Measurements from ENCODE around the gene PDCL3. TPM values are rescaled to one million over a fixed set of nuclear protein-coding genes. Genes with fewer than 3 reads are reported as not detected.

PDCL3 gene
- total RNA-seq, result 7.0 TPM

DNA sequence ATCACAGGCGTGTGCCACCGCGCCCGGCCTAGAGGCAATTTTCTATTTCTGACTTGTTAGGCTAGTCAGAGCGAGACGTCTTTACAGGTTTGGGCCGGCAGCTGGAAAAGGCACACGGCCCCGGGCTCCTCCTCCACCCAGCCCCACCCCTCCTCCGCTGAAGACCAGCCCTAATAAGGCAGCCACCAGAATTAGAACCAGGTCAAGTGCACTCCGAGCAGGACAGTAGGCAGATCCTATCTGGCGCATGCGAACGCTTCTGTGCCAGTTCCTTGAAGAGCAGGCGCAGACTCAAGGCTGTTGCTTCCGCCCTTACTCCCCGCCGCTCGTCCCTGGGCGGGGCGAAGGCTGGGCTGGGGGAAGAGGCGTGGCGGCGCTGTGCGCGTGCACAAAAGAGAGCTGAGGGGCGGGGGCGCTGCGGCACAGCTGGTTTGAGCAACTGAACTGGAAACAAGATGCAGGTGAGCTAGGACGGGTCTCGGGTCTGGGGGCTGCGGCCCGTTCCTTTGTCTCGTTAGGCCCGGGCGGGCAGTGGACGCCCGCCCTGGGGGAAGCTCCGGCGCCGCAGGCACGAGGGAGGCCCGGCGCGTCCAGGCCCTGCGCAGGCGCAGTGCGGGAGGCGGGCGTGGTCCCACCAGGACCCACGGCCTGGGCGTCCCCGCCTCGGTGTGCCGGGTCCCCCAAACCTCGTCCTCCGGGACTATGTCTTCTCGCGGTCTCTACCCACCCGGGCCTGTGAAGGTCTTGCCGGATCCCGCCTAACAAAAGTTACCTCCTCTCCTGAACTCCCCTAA, at the start of gene PDCL3:
TSS of gene PDCL3 (plus strand) at position 381 of the 794 bp plus-strand sequence. CDS start at position 456, 75 bp downstream.
- peak; percentile 93 to 99 (median 97) for DNase-seq (ENCODE audit: low read depth in 2 of 3, low spot score in 2 of 3)

DNA sequence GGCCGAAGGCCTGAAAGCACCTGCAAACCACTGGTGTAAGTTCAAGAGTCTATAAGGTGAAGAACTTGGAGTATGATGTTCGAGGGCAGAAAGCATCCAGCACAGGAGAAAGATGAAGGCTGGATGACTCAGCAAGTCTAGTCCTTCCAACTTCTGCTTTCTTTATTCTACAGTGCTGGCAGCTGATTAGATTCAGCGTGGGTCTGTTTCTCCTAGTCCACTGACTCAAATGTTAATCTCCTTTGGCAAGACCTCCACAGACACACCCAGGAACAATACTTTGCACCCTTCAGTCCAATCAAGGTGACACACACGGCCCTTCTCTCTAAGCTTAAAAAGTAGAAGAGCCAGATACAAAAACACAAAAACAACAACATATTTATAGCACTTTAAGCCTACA, 49.1 kb upstream of the PDCL3 start:
- DNase-seq (ENCODE audit: low read depth in 2 of 3, low spot score in 2 of 3), result peak in 2 of 3 donors; percentile 71 to 89

DNA sequence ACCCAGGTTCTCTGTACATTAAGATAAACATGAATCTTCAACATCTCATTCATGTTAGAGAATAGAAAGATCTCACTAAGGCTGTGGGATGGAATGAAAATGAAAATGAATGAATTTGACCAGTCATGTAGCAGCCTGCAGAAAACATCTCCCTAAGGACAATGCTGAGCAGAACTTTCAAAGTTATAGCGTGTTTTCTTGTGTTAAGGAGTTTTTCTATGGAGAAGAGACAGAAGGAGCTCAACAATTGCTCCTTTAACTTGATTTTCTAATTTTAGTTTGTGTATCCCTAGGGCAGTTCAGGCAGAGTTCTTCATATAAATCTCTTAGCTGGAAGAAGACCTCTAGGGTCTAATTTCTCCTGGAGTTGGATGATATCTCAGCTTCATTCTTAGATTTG, 45.2 kb upstream of the PDCL3 start:
- no peak for DNase-seq (ENCODE audit: low read depth in 2 of 3, low spot score in 2 of 3)

DNA sequence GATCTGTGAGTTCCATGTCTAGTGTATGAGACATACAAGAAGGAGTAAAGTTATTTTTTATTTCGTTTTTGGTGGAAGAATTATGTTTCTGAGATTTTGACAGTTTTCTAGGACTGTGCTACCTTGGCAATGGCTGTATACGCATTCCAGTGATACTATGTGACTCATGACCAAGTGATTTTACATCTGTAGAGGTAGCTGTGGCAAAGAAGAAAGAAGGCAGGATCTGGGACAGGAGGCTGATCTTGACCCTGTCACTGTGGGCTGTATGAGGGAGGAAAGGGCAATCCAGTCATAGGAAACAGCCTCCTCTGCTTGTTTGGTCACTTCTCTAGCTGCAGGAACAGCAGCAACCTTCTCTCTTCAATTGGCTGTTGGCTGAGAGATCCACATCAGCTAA, 44.0 kb upstream of the PDCL3 start:
- no peak for DNase-seq (ENCODE audit: low read depth in 2 of 3, low spot score in 2 of 3)

DNA sequence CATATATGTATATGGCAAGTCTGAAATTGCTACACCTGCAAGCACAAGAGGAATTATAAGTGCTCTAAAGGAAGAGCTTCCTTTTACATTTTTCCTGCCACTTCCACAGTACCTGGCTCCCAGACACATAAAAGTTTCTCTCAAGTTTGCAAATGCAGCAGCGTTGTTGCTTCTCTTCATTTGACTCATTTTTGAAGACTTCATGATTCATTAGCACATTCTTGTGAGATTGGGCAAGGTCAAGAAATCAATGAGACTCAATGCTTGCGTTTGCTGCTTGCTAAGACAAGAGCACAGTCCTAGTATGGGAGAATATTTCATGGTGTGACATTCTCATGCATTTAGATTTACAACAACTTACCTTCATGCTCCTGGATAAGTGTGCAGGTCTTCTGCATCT, 42.6 kb upstream of the PDCL3 start:
- DNase-seq (ENCODE audit: low read depth in 2 of 3, low spot score in 2 of 3), result no peak

DNA sequence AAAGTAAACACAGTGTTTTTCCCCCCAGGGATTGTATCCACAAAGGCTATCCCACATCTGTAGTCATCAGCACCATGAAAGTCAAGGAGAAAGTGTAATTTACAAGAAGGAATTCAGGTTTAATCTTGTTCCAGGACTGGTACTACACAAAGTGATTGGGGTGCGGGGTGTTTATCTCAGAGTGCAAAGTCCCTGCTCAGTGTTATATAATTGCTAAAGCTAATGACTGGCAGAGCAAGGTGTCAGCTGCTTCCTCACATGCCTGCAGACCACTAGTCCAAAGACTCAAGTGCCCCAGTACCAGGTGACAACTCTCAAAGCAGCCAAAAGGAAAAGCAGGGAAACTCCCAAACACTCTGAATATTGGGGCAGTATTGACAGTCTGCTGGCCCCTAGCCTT, 40.4 kb upstream of the PDCL3 start:
- DNase-seq (ENCODE audit: low read depth in 2 of 3, low spot score in 2 of 3), result no peak

DNA sequence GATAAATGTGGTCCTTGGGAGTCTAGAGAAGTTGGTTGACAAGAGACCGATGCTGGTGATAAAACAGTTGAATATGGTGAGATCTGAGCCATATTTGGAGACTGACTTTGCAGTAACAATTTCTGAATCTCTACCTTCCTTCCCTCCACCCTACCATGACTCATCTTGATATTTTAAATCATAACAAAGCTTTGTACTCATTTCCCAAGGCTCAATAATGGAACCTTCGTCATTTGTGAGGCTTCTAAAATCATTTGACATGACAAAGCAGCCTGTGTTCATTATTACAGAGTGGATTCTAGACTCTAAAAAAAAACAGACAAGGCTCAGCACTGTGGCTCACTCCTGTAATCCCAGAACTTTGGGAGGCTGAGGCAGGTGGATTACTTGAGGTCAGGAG, 38.5 kb upstream of the PDCL3 start:
- no peak for DNase-seq (ENCODE audit: low read depth in 2 of 3, low spot score in 2 of 3)

DNA sequence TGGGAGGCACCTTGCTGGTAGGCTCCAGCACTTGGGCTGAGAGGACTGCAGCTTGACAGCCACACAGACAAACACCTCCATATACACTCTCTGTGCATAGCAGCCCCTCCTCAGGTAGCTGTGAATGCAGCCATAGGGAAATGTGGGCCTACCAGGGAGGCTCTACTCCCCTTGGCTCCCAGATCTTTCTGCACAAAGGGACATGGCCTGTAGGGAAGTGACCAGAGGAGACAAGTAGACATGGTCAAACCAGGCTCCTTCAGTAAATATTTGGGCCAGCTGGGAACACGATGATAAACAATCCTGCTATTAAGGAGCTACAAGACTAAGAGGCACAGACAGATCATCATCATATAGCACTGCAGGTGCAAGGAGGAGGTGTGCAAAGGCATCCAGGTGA, 35.9 kb upstream of the PDCL3 start:
- DNase-seq (ENCODE audit: low read depth in 2 of 3, low spot score in 2 of 3), result no peak

DNA sequence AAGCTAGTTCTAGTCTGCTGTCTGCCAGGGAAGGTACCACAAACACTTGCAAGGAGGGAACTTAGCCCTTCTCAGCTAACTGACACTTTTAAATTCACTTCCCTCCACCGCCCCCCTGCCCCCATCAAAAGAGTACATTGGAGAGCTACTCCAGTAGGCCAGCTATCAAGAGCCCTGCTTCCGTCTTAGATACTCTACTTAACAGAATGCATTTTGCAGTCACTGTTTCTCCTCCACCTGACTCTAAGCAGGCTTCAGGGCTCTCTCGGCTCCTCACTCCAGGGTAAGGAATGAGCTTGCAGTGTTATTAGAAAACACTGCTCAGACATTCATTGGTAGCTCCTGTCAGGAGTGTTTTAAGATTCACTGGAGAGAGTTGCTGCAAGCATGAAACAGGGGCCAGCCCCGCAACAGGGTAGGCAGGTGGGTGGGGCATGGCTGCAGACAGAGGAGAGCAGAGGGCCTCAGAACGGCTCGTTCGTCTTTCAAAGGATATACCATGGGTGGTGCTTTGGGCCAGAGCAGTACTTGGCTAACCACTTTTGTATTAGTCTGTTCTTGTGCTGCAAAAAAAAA, 35.3 kb upstream of the PDCL3 start:
- peak in 2 of 3 donors; percentile 9 to 39 for DNase-seq (ENCODE audit: low read depth in 2 of 3, low spot score in 2 of 3)

DNA sequence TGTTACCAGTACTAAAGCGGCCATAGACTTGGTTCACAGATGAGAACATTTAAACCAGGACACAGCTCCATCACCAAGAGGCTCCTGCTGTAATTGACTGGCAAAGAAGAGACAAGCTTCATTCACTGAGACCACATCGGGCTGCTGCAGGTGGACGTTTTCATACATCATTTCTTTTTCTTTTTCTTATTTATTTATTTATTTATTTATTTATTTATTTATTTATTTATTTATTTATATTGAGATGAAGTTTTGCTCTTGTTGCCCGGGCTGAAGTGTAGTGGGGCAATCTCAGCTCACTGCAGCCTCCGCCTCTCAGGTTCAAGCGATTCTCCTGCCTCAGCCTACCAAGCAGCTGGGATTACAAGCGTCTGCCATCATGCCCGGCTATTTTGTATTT, 33.6 kb upstream of the PDCL3 start:
- no peak for DNase-seq (ENCODE audit: low read depth in 2 of 3, low spot score in 2 of 3)

DNA sequence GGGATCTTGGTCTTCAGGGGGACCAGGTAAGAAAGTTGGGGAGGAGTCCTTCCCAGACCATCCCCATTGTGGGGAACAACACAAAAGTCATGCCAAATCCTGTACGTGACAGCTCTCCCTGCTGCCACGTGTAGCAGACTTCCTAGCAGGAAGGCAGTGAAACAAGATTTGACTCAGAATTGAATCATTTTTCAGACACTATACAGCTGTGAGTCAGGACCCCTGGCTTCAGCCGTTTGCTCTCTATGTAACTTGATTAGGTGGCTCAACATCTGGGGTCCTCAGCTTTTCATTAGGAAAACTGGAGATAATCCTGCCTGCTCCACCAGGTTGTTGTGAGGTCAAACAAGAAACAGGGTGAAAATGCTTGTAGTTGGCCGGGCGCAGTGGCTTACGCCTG, 32.9 kb upstream of the PDCL3 start:
- DNase-seq (ENCODE audit: low read depth in 2 of 3, low spot score in 2 of 3), result no peak

DNA sequence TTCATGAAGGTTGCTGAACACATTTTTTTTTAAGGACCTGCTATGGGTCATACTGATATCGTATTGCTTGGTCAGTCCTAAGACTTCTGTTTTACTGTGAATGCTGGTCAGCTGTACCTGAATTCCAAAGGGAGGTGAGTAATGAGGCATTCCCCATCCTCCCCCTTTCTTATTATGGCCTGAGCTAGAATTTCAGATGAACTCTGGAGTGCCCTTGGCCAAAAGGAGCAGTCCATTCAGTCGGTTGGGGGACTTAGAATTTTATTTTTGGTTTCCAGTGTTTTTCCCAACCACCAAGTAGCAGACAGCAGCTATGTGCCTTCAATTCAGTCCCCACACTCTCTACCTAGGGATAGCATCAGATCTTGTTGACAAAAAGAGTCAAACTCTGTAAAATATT, 26.9 kb upstream of the PDCL3 start:
- no peak for DNase-seq (ENCODE audit: low read depth in 2 of 3, low spot score in 2 of 3)

DNA sequence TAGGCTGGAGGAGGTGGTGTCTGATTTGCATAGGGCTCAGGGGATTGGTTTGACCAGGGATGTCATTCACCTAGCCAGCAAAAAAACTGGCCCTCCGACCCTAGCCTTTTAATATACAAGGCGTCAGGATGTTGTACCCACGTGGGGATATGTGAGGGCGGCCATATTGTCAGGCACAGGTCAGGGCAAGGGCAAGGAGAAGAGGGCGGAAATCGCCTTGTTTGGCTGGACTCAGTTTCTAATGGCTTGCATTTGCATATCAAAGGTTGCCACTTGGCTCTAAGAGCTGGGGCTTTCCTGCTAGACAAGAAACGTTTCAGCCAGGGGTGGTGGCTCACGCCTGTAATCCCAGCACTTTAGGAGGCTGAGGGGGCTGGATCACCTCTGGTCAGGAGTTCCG, 24.9 kb upstream of the PDCL3 start:
- DNase-seq (ENCODE audit: low read depth in 2 of 3, low spot score in 2 of 3), result no peak

DNA sequence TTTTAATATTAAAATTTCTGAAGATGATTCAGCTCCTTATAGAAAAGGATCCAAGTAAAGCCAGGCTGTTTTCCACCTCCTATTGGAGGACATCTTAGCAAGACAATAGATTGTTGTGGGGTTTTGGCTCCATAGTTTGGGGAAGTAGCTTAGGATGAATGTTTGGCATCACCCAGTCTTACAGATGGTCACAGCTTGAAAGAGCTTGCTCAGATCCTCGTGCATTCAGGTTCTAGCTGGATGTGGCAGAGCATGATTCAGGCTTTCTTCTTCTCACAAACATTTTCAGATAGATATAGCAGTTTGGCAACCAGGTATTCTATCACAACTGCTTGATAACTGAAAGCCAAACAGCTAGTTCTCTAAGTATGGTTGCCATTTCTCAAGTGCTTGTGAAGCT, 23.6 kb upstream of the PDCL3 start:
- DNase-seq (ENCODE audit: low read depth in 2 of 3, low spot score in 2 of 3), result no peak

DNA sequence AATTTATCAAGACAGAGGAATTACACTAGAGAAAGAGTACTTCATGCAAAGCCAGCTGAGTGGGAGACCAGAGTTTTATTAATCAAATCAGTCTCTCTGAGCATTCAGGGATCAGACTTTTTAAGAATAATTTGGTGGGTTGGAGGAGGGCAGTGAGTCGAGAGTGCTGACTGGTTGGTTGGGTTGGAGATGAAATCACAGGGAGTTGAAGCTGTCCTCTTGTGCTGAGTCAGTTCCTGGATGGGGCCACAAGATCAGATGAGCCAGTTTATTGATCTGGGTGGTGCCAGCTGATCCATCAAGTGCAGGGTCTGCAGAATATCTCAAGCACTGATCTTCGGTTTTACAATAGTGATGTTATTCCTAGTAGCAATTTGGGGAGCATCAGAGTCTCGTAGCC, 21.4 kb upstream of the PDCL3 start:
- no peak for DNase-seq (ENCODE audit: low read depth in 2 of 3, low spot score in 2 of 3)

DNA sequence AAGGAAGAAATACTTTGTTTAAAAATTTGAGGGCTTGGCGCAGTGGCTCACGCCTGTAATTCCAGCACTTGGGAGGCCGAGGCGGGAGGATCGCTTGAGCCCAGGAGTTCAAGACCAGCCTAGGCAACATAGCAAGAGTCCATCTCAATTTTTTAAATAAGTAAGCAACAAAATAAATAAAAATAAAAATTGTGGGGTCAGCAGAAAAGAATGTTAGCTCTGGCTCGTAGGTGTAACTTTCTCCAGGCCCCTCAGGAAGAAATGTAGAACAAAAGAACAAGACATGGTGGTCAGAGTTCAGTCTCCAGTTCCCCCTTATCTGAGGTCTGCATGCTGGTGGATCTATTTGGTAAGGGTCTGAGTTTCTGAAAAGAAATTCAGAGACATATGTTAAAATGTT, 20.4 kb upstream of the PDCL3 start:
- DNase-seq (ENCODE audit: low read depth in 2 of 3, low spot score in 2 of 3), result no peak

DNA sequence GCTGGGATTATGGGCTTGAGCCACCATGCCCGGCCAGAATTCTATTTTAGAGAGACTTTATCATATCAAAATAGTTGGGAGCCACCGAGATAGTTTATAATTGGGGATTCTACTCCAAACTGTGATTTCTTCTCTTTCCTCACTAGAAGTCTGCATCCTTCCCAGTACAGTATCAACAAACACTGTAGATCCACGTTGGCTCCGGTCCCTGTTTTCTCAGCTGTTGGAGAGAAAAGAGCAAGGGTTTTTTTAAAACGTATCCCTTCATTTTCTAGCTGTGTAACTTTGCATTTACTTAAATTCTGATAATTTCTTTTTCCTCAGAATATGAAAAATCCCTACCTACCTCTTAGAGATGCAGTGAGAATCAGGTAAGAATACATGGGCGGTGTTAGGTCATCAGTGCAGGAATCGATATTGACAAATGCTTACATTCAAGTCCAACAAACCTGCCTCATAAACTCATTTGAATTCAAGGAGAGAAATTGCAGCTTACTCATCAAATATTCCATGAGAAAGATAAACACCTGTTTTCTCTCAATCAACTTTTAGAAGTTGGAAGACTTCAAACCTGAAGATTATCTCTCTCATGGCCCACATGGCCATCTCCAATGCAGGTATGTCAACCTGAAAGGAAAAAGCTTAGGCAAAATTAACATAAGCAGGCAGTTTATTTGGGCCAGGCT, 17.7 kb upstream of the PDCL3 start:
- DNase-seq (ENCODE audit: low read depth in 2 of 3, low spot score in 2 of 3), result no peak

DNA sequence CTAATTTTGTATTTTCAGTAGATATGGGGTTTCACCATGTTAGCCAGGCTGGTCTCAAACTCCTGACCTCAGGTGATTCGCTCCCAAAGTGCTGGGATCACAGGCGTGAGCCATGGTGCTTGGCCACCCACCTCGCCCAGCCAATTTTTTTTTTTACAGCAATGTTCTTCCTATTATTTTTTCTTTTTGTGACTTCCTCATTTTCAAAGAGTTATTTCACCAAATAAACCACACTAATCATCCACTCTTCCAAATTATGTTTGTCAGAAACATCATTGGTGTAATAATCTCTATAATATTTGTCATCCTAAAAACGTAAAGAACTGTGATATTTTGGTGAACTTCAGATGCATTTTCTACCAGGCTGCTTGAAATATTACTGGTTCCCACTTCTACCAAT, 16.3 kb upstream of the PDCL3 start:
- DNase-seq (ENCODE audit: low read depth in 2 of 3, low spot score in 2 of 3), result peak in 1 of 3 donors; percentile 47

DNA sequence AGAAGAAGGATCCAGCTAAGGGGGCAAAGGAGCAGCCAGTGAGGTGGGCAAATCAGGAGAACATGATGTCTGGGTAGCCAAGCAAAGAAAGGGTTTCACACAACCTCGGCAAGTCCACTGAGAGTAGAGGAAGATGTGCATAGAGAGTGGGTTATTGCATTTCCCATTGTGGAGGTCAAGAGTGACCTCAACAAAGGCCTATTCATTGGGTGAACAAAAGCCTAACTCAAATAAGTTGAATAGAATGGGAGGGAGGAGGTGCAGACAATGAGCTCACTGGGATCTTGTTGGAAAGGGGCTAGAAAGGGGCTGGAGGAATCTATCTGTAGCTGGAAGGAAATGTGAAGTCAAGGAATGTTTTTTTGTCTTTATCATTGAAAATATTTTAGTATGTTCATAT, 14.0 kb upstream of the PDCL3 start:
- DNase-seq (ENCODE audit: low read depth in 2 of 3, low spot score in 2 of 3), result no peak

DNA sequence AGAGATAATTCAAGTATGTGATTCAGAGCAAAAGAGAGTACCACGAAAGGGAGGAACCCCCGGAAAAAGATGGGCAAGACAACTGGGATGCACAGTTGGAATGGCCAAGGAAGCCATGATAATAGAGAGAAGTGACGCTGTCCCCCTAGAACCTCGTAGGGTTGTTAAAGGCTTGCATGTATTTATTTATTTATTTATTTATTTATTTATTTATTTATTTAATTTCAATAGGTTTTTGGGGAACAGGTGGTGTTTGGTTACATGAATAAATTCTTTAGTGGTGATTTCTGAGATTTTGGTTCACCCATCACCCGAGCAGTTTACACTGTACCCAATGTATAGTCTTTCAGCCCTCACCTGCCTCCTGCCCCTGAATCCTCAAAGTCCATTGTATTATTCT, 11.5 kb upstream of the PDCL3 start:
- DNase-seq (ENCODE audit: low read depth in 2 of 3, low spot score in 2 of 3), result no peak

DNA sequence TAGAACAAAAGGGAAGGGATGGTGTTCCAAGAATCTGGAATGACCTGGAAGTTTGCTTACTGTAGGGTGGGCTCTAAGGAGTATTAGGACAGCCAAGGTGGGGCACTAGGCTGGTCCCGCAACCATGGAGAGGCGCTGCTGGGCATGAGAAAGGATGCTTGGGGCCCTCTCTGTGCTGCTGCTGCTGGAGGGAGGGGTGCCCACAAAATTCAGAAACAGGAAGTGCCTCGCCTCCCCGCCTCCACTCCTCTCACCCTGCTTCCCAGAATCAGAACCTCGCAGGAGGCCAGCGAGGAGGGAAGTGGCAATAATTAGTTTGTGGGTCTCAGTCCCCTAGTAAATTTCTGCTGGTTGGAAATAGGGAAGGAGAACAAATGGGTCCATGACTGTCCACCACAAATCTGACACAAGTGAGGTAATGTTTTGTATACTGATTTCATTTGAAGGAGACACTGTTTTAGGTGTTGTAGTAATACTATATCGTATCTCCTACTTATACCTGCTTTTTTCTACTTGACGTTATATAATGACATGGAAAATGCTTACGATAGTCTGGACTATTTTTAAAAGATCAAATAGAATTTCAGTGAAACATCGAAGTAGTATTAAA, 7.9 kb upstream of the PDCL3 start:
- peak in 1 of 3 donors; percentile 26 for DNase-seq (ENCODE audit: low read depth in 2 of 3, low spot score in 2 of 3)

DNA sequence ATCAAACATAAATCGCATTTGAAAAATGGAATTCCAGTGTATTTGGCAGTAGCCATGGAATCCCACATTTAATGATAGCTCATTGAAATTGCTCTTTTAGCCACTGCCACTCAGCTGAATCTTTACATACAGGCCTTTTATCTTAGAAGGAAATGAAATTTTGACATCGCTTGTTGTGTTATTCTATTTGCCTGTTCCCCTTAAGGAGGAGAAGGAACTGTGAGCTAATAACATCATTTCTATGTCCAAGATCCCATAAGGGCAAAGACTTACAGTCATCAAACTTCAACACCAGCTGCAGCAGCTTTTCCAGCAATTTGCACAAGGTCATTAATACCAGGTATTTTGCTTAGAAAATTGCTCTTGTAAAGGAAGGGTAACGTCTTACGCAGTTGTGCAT, 6.0 kb upstream of the PDCL3 start:
- no peak for DNase-seq (ENCODE audit: low read depth in 2 of 3, low spot score in 2 of 3)
